ENCODE results near the gene KBTBD12.
"Not testable (repeated sequence)": the region's sequence is repeated elsewhere in the genome, so short reads cannot be mapped to it uniquely, and the experiment has no call there.

DNA sequence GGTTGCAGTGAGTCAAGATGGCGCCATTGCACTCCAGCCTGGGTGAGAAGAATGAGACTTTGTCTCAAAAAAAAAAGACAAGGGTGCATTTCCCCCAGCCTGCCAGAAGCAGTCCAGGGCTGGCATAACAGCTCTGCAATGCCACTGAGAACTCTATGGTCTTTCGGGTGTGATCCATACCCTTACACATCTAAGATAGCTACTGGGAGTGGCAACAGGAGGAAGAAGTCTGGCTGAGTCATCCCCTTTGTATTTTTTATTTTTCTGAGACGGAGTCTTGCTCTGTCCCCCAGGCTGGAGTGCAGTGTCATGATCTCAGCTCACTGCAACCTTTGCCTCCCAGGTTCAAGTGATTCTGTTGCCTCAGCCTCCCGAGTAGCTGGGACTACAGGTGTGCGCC, 40.9 kb upstream of the KBTBD12 start:
- not testable (repeated sequence) for TF ChIP-seq EZH2phosphoT487 (IDR thresholded peaks at IDR 0.05; ENCODE audit: insufficient read depth, low read depth); EZH2 (IDR thresholded peaks at IDR 0.05; ENCODE audit: insufficient read depth, poor library complexity, severe bottlenecking)

Measured in GM23248 (cell line).